Vagina (tissue), 2 donors: ENCODE data around the gene OR10A2. TPM values are rescaled to one million over a fixed set of nuclear protein-coding genes. Genes with fewer than 3 reads are reported as not detected.
"Not testable (repeated sequence)": the region's sequence is repeated elsewhere in the genome, so short reads cannot be mapped to it uniquely, and the experiment has no call there.

Experiments used
- DNase-seq, 2 donors: peaks; one replicate each; pipeline ENCODE4 v3.0.0-alpha.2; 2017; ENCODE audit errors: extremely low spot score in 2 of 2
- H3K27ac ChIP-seq: fragments of 200-600 bp; sonication (generic); one replicate; pipeline ENCODE4 v1.5.1; 2019
- H3K27me3 ChIP-seq: fragments of 200-600 bp; sonication (generic); one replicate; pipeline ENCODE4 v1.5.1; 2019
- H3K36me3 ChIP-seq, 2 donors: fragments of 200-600 bp; sonication (generic); one replicate each; pipeline ENCODE4 v1.5.1; 2017 to 2019
- H3K4me1 ChIP-seq: fragments of 200-600 bp; sonication (generic); one replicate; pipeline ENCODE4 v1.5.1; 2019
- H3K4me3 ChIP-seq, 2 donors: fragments of 200-600 bp; sonication (generic); 1 replicate in 1 of 2; 2 replicates in 1 of 2; pipeline ENCODE4 v1.5.1; 2016 to 2019
- H3K9me3 ChIP-seq: fragments of 200-600 bp; sonication (generic); one replicate; pipeline ENCODE4 v1.5.1; 2019
- CTCF ChIP-seq, 3 experiments: fragments of 450-650 bp in 2 of 3; fragments of 200-600 bp in 1 of 3; sonication (generic) in 1 of 3; IDR thresholded peaks; one replicate each; pipeline ENCODE4 v1.5.1; 2017 to 2019; ENCODE audit warnings: antibody characterized with exemption in 3 of 3, mild to moderate bottlenecking in 2 of 3, moderate library complexity in 2 of 3
- POLR2A ChIP-seq, 2 donors: fragments of 450-650 bp; IDR thresholded peaks; one replicate each; pipeline ENCODE4 v1.6.1; 2017; ENCODE audit warnings: antibody characterized with exemption in 2 of 2, mild to moderate bottlenecking in 2 of 2, moderate library complexity in 2 of 2
- POLR2AphosphoS5 ChIP-seq, 2 donors: sonication (generic); formaldehyde crosslinking; IDR thresholded peaks; one replicate each; pipeline ENCODE4 v1.9.0; 2017; ENCODE audit warnings: antibody characterized with exemption in 2 of 2, mild to moderate bottlenecking in 2 of 2, low read depth in 1 of 2; ENCODE audit not compliant: insufficient read depth in 1 of 2
- intact Hi-C: fragments of 100-400 bp; cut with DNase I; formaldehyde crosslinking; loops from one replicate; pipeline ENCODE4 v1.15.1; 2023
- total RNA-seq: library from RNA; depleted of rRNA; stranded (reverse); fragments of >200 nt; gene quantifications from one replicate; pipeline ENCODE4 v1.2.3, GENCODE V29; 2016

The OR10A2 gene
- total RNA-seq, 1 donor from 2014 or later = not detected

GRCh38 chr11:6898911-6899310 lies 36.1 kb downstream of the OR10A2 start:
- TF ChIP-seq POLR2AphosphoS5 (IDR thresholded peaks at IDR 0.05; ENCODE audit: insufficient read depth in 1 of 2, low read depth in 1 of 2) (no peak), POLR2A (IDR thresholded peaks at IDR 0.05) (no peak), CTCF (IDR thresholded peaks at IDR 0.05) (no peak)
- Histone ChIP-seq H3K4me3 (no peak overlapping the region), H3K9me3 (no peaks in the 10 kb centered on the region), H3K27me3 (no peaks in the 10 kb centered on the region), H3K4me1 (no peaks in the 10 kb centered on the region), H3K27ac (no peak overlapping the region), H3K36me3 (no peaks in the 10 kb centered on the region)
- no peak for DNase-seq
- intact Hi-C loops = no loop called here

- Histone ChIP-seq H3K4me3 (no peak overlapping the region), H3K4me1 (no peaks in the 10 kb centered on the region), H3K9me3 (no peaks in the 10 kb centered on the region), H3K36me3 (no peaks in the 10 kb centered on the region), H3K27ac (no peak overlapping the region), H3K27me3 (no peaks in the 10 kb centered on the region)
- TF ChIP-seq CTCF (IDR thresholded peaks at IDR 0.05) = no peak
- no peak for DNase-seq
- intact Hi-C loops = no loop called here
These were observed 37.6 kb downstream of the OR10A2 start for GRCh38 chr11:6900327-6900999.

DNA sequence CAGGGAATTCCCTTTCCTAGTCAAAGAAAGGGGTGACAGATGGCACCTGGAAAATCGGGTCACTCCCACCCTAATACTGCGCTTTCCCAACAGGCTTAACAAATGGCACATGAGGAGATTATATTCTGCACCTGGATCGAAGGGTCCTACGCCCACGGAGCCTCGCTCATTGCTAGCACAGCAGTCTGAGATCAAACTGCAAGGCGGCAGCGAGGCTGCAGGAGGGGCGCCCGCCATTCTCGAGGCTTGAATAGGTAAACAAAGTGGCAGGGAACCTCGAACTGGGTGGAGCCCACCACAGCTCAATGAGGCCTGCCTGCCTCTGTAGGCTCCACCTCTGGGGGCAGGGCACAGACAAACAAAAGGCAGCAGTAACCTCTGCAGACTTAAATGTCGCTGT lies 41.9 kb downstream of the OR10A2 start:
- H3K27ac ChIP-seq, H3K4me1 ChIP-seq, intact Hi-C loops, H3K27me3 ChIP-seq, H3K36me3 ChIP-seq, H3K9me3 ChIP-seq, DNase-seq, H3K4me3 ChIP-seq: not testable (repeated sequence)

- TF ChIP-seq POLR2AphosphoS5 (IDR thresholded peaks at IDR 0.05; ENCODE audit: insufficient read depth in 1 of 2, low read depth in 1 of 2) = no peak
- TF ChIP-seq POLR2A (IDR thresholded peaks at IDR 0.05) = no peak
- TF ChIP-seq CTCF (IDR thresholded peaks at IDR 0.05) = no peak
- Histone ChIP-seq H3K4me3 (no peak overlapping the region), H3K27me3 (no peaks in the 10 kb centered on the region), H3K36me3 (no peaks in the 10 kb centered on the region), H3K27ac (no peak overlapping the region), H3K4me1 (no peaks in the 10 kb centered on the region), H3K9me3 (no peaks in the 10 kb centered on the region)
- intact Hi-C loops = no loop called here
- no peak for DNase-seq
These were observed 48.5 kb downstream of the OR10A2 start for GRCh38 chr11:6911378-6911777.

DNA sequence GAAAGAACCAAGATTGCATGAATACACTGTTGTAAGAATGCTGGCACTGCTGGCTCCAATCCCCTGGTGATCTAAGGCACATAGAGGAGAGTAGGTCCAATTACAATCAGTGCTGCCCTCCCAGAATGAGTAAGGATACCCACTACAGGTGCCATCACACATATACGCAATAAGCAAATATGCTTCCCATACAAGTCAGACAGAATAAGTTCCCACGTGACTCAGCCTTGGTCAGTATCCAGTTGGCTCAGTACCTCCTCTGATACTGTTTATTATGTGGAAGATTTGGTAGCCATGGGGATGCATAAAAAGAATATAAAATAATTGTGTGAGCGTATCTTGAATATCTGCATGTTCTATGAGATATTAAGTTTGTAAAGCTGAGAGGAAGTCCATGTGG lies 49.1 kb downstream of the OR10A2 start:
- no peaks in the 10 kb centered on the region for H3K9me3 ChIP-seq
- H3K4me1 ChIP-seq = no peaks in the 10 kb centered on the region
- H3K36me3 ChIP-seq = no peaks in the 10 kb centered on the region
- intact Hi-C loops = no loop called here
- TF ChIP-seq POLR2AphosphoS5 (IDR thresholded peaks at IDR 0.05; ENCODE audit: insufficient read depth in 1 of 2, low read depth in 1 of 2) = no peak
- TF ChIP-seq CTCF (IDR thresholded peaks at IDR 0.05) = no peak
- no peak for TF ChIP-seq POLR2A (IDR thresholded peaks at IDR 0.05)
- DNase-seq = no peak
- H3K27ac ChIP-seq = no peak overlapping the region
- H3K27me3 ChIP-seq = no peaks in the 10 kb centered on the region
- H3K4me3 ChIP-seq = no peak overlapping the region
